ENCODE measurements around the gene FBXW8.

FBXW8 gene

DNA sequence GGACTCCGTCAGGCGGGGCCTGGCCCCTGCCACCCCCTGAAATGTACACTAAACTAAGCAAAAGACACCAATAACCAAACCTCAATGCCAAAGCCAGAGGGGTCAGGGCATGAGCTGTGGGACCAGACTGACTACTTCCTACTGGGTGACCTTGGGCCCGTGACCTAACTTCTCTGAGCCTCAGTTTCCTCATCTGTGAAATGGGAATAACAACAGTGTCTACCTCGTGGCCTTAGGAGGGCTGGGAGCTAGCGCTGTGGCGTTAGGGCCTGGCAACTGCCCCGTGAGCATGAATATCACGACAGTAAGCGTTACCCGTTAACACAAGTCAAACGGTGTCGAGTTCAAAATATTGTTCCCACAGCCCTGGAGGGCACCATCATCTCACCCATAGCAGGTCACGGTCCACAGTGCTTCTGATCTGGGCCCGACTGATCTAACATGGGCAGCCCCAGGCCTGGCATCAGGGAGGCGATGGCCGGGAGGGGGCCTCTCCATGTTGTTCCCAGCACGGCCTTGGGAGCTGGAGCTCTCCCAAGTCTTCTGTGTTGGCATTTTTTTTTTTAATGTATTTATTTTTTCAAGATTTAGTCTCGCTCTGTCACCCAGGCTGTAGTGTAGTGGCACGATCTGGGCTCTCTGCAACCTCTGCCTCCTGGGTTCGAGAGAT, 136.2 kb downstream of the FBXW8 start:
- H2BK120ac ChIP-seq (ENCODE audit: insufficient read depth, low read length, poor library complexity) = no peak overlapping the region
- no peak overlapping the region for H3K23ac ChIP-seq (ENCODE audit: low read length)
- H2BK5ac ChIP-seq (ENCODE audit: low read depth, low read length, poor library complexity) = no peak overlapping the region
- H3K4ac ChIP-seq (ENCODE audit: low read depth, low read length) = no peak overlapping the region
- WGBS (ENCODE audit: extremely low coverage, insufficient coverage, insufficient read length) = no CpG with 5 or more reads among the region's 20 CpGs
- H2BK12ac ChIP-seq (ENCODE audit: low read length) = no peak overlapping the region
- H3K79me2 ChIP-seq (ENCODE audit: control insufficient read depth, insufficient read depth, low read length, poor library complexity) = no peaks in the 10 kb centered on the region
- no peak overlapping the region for H4K8ac ChIP-seq (ENCODE audit: low read depth, low read length)
- no peak overlapping the region for H3K4me3 ChIP-seq (ENCODE audit: low read depth, low read length)
- no peak overlapping the region for H3K18ac ChIP-seq (ENCODE audit: low read length)
- H4K91ac ChIP-seq (ENCODE audit: low read depth, low read length) = no peak overlapping the region
- no peaks in the 10 kb centered on the region for H3K27me3 ChIP-seq (ENCODE audit: insufficient read depth, low read length)
- no peak overlapping the region for H3K14ac ChIP-seq (ENCODE audit: low read length)
- H3K4me2 ChIP-seq (ENCODE audit: low read length) = no peak overlapping the region
- no peak overlapping the region for H2AFZ ChIP-seq (ENCODE audit: insufficient read depth, low read length, poor library complexity)
- DNase-seq = no peak
- no peak overlapping the region for H4K12ac ChIP-seq (ENCODE audit: low read depth, low read length)
- no peak overlapping the region for H3K9ac ChIP-seq (ENCODE audit: low read length)
- no peak overlapping the region for H2AK5ac ChIP-seq (ENCODE audit: low read length)
- H3K36me3 ChIP-seq (ENCODE audit: control insufficient read depth in 1 of 2, insufficient read depth in 2 of 2, low read length in 2 of 2) = no peaks in the 10 kb centered on the region
- H3K79me1 ChIP-seq (ENCODE audit: low read length) = no peaks in the 10 kb centered on the region
- no peak overlapping the region for H3K27ac ChIP-seq (ENCODE audit: low read depth, low read length)
- H3K9me3 ChIP-seq (ENCODE audit: insufficient read depth, low read depth, low read length) = no peaks in the 10 kb centered on the region
- peaks cover 6 to 7% of the 10 kb centered on the region in 2 experiments for H3K4me1 ChIP-seq (ENCODE audit: control insufficient read depth in 1 of 2, insufficient read depth in 2 of 2, low read length in 2 of 2)

DNA sequence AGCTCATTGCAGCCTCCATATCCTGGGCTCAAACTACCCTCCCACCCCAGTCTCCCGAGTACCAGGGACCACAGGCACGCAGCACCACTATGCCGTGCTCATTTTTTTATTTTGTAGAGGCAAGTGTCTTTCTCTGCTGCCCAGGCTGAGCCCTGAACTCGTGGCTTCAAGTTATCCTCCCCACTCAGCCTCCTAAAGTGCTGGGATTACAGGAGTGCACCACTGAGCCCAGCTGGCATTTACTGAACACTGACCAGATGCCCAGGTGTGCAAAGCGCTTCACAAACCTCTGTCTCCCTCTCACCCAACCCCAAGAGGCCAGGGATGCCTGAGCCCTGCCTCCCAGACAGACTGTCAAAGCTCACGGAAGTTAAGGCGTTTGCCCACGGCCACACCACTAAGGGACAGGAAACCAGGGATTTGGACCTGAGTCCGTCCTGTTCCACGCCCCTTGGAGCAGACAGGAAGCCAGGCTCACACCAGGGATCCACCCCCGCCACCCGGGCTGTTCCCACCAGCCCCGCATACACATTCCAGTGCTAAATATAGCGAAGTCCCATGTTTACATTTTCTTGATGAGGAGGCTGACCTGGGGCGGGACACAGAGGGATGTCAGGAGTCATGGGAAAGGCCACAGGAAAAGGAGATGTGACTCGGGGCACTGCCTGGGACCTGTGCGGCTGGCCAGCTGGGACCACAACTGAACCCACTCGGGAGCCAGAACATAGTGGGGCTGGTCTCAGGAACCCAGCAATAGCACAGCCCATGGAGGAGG, 137.2 kb downstream of the FBXW8 start:
- no peak overlapping the region for H3K4me3 ChIP-seq (ENCODE audit: low read depth, low read length)
- no peaks in the 10 kb centered on the region for H3K79me2 ChIP-seq (ENCODE audit: control insufficient read depth, insufficient read depth, low read length, poor library complexity)
- H3K4me2 ChIP-seq (ENCODE audit: low read length) = no peak overlapping the region
- H2AFZ ChIP-seq (ENCODE audit: insufficient read depth, low read length, poor library complexity) = no peak overlapping the region
- H4K12ac ChIP-seq (ENCODE audit: low read depth, low read length) = no peak overlapping the region
- H2BK5ac ChIP-seq (ENCODE audit: low read depth, low read length, poor library complexity) = no peak overlapping the region
- H3K9me3 ChIP-seq (ENCODE audit: insufficient read depth, low read depth, low read length) = no peaks in the 10 kb centered on the region
- no peak overlapping the region for H3K14ac ChIP-seq (ENCODE audit: low read length)
- no CpG with 5 or more reads among the region's 18 CpGs for WGBS (ENCODE audit: extremely low coverage, insufficient coverage, insufficient read length)
- no peaks in the 10 kb centered on the region for H3K27me3 ChIP-seq (ENCODE audit: insufficient read depth, low read length)
- no peak overlapping the region for H3K23ac ChIP-seq (ENCODE audit: low read length)
- H2AK5ac ChIP-seq (ENCODE audit: low read length) = no peak overlapping the region
- no peak overlapping the region for H3K4ac ChIP-seq (ENCODE audit: low read depth, low read length)
- H2BK120ac ChIP-seq (ENCODE audit: insufficient read depth, low read length, poor library complexity) = no peak overlapping the region
- H2BK12ac ChIP-seq (ENCODE audit: low read length) = no peak overlapping the region
- DNase-seq = no peak
- no peak overlapping the region for H3K9ac ChIP-seq (ENCODE audit: low read length)
- H4K8ac ChIP-seq (ENCODE audit: low read depth, low read length) = no peak overlapping the region
- no peak overlapping the region for H3K27ac ChIP-seq (ENCODE audit: low read depth, low read length)
- no peaks in the 10 kb centered on the region for H3K36me3 ChIP-seq (ENCODE audit: control insufficient read depth in 1 of 2, insufficient read depth in 2 of 2, low read length in 2 of 2)
- no peaks in the 10 kb centered on the region for H3K79me1 ChIP-seq (ENCODE audit: low read length)
- H3K18ac ChIP-seq (ENCODE audit: low read length) = no peak overlapping the region
- H3K4me1 ChIP-seq (ENCODE audit: control insufficient read depth in 1 of 2, insufficient read depth in 2 of 2, low read length in 2 of 2) = peaks cover 2 to 6% of the 10 kb centered on the region in 2 experiments
- H4K91ac ChIP-seq (ENCODE audit: low read depth, low read length) = no peak overlapping the region

DNA sequence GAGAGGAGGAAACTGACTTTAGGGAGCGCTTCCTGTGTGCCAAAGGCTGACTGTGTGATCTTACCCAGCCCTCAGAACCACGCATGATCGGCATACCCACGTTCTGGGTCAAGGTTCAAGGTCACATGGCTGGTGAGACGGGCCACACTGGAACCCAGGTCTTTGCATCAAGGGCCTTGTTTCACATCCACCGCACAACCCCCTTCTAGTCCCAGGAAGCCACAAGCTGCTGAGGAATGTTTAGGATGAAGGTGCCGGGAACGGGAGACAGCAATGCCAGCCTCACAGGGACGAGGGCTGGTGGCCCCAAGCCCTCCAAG, 137.8 kb downstream of the FBXW8 start:
- Histone ChIP-seq H3K18ac (ENCODE audit: low read length) (no peak overlapping the region), H2AFZ (ENCODE audit: insufficient read depth, low read length, poor library complexity) (no peak overlapping the region), H3K79me1 (ENCODE audit: low read length) (no peaks in the 10 kb centered on the region), H3K9ac (ENCODE audit: low read length) (no peak overlapping the region), H4K12ac (ENCODE audit: low read depth, low read length) (no peak overlapping the region), H3K4me3 (ENCODE audit: low read depth, low read length) (no peak overlapping the region), H2BK120ac (ENCODE audit: insufficient read depth, low read length, poor library complexity) (no peak overlapping the region), H3K4me1 (ENCODE audit: control insufficient read depth in 1 of 2, insufficient read depth in 2 of 2, low read length in 2 of 2) (peaks cover 2 to 6% of the 10 kb centered on the region in 2 experiments), H3K79me2 (ENCODE audit: control insufficient read depth, insufficient read depth, low read length, poor library complexity) (no peaks in the 10 kb centered on the region), H3K36me3 (ENCODE audit: control insufficient read depth in 1 of 2, insufficient read depth in 2 of 2, low read length in 2 of 2) (no peaks in the 10 kb centered on the region), H4K91ac (ENCODE audit: low read depth, low read length) (no peak overlapping the region), H3K23ac (ENCODE audit: low read length) (no peak overlapping the region), H3K9me3 (ENCODE audit: insufficient read depth, low read depth, low read length) (no peaks in the 10 kb centered on the region), H2BK12ac (ENCODE audit: low read length) (no peak overlapping the region), H3K27me3 (ENCODE audit: insufficient read depth, low read length) (no peaks in the 10 kb centered on the region), H3K27ac (ENCODE audit: low read depth, low read length) (no peak overlapping the region), H2BK5ac (ENCODE audit: low read depth, low read length, poor library complexity) (no peak overlapping the region), H3K4me2 (ENCODE audit: low read length) (no peak overlapping the region), H2AK5ac (ENCODE audit: low read length) (no peak overlapping the region), H4K8ac (ENCODE audit: low read depth, low read length) (no peak overlapping the region), H3K14ac (ENCODE audit: low read length) (no peak overlapping the region), H3K4ac (ENCODE audit: low read depth, low read length) (no peak overlapping the region)
- DNase-seq = no peak
- WGBS (ENCODE audit: extremely low coverage, insufficient coverage, insufficient read length) = no CpG with 5 or more reads among the region's 9 CpGs

DNA sequence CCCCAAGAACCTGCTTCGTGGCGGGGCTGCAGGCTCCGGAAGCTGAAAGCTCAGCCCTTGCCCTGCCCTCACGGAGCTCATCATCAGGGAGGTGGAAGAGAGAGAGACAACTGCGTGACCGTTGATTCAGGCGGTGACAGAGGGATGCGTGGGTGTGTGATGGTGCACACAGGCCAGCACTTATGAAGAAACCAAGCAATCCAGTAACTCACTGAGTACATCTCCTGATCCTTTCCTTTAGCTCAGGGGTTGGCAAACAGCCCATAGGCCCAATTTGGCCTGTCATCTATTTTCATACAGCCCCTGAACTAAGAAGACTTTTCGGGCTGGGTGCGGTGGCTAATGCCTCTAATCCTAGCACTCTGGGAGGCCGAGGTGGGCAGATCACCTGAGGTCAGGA, 138.5 kb downstream of the FBXW8 start:
- H3K4ac ChIP-seq (ENCODE audit: low read depth, low read length) = no peak overlapping the region
- no peak overlapping the region for H2BK120ac ChIP-seq (ENCODE audit: insufficient read depth, low read length, poor library complexity)
- H3K79me1 ChIP-seq (ENCODE audit: low read length) = no peaks in the 10 kb centered on the region
- no peak overlapping the region for H4K8ac ChIP-seq (ENCODE audit: low read depth, low read length)
- H3K4me2 ChIP-seq (ENCODE audit: low read length) = no peak overlapping the region
- no peak overlapping the region for H3K27ac ChIP-seq (ENCODE audit: low read depth, low read length)
- no CpG with 5 or more reads among the region's 11 CpGs for WGBS (ENCODE audit: extremely low coverage, insufficient coverage, insufficient read length)
- no peak overlapping the region for H2AFZ ChIP-seq (ENCODE audit: insufficient read depth, low read length, poor library complexity)
- no peak overlapping the region for H3K9ac ChIP-seq (ENCODE audit: low read length)
- no peak overlapping the region for H2BK12ac ChIP-seq (ENCODE audit: low read length)
- no peaks in the 10 kb centered on the region for H3K79me2 ChIP-seq (ENCODE audit: control insufficient read depth, insufficient read depth, low read length, poor library complexity)
- H3K27me3 ChIP-seq (ENCODE audit: insufficient read depth, low read length) = no peaks in the 10 kb centered on the region
- H3K23ac ChIP-seq (ENCODE audit: low read length) = no peak overlapping the region
- no peaks in the 10 kb centered on the region for H3K9me3 ChIP-seq (ENCODE audit: insufficient read depth, low read depth, low read length)
- no peaks in the 10 kb centered on the region for H3K36me3 ChIP-seq (ENCODE audit: control insufficient read depth in 1 of 2, insufficient read depth in 2 of 2, low read length in 2 of 2)
- H2AK5ac ChIP-seq (ENCODE audit: low read length) = no peak overlapping the region
- no peak overlapping the region for H4K12ac ChIP-seq (ENCODE audit: low read depth, low read length)
- H3K18ac ChIP-seq (ENCODE audit: low read length) = no peak overlapping the region
- no peak overlapping the region for H3K14ac ChIP-seq (ENCODE audit: low read length)
- H4K91ac ChIP-seq (ENCODE audit: low read depth, low read length) = no peak overlapping the region
- H2BK5ac ChIP-seq (ENCODE audit: low read depth, low read length, poor library complexity) = no peak overlapping the region
- H3K4me1 ChIP-seq (ENCODE audit: control insufficient read depth in 1 of 2, insufficient read depth in 2 of 2, low read length in 2 of 2) = peaks cover 2 to 6% of the 10 kb centered on the region in 2 experiments
- no peak for DNase-seq
- H3K4me3 ChIP-seq (ENCODE audit: low read depth, low read length) = no peak overlapping the region
